Endothelial cell of umbilical vein (primary cell): ENCODE results near the gene MOB3B. TPM values are rescaled to one million over a fixed set of nuclear protein-coding genes. Genes with fewer than 3 reads are reported as not detected.

ENCODE experiments used
- BruUV-seq: library from RNA; stranded (reverse); fragments of 400-500 nt; replicated peaks from 2 replicates; lab custom pipeline; 2021; lab: Mats Ljungman, UMichigan
- CTCF ChIA-PET: fragments of 300-600, 350-600 bp; sonication (Branson Sonifier 250); formaldehyde crosslinking; loops from one replicate; lab custom pipeline; 2021; ENCODE audit warnings: antibody characterized with exemption, inconsistent platforms; lab: Charles Lee
- POLR2A ChIA-PET: fragments of 300-600, 350-600 bp; sonication (Branson Sonifier 250); formaldehyde crosslinking; loops from one replicate; lab custom pipeline; 2021; ENCODE audit warnings: antibody characterized with exemption, inconsistent platforms; lab: Charles Lee
- DNase-seq: peaks from one replicate; pipeline ENCODE4 v3.0.0-alpha.2; 2011; ENCODE audit warnings: low read depth, low spot score
- FAIRE-seq: peaks from 2 replicates; lab custom pipeline; 2011; peaks lifted over from hg19 to GRCh38; lab: Jason Lieb, UNC
- H2AFZ ChIP-seq: 2 replicates; pipeline ENCODE4 v1.6.0; 2012; ENCODE audit warnings: low read depth, low read length, control low read depth, inconsistent platforms
- H3K27ac ChIP-seq: 2 replicates; pipeline ENCODE4 v1.5.1; 2011; ENCODE audit warnings: low read depth, mild to moderate bottlenecking, control low read depth, low read length, moderate library complexity; ENCODE audit not compliant: insufficient read depth
- H3K27me3 ChIP-seq, 2 experiments: 2 replicates each; pipeline versions ENCODE4 v1.6.0 to v1.6.1; 2011; ENCODE audit warnings: low read length in 2 of 2, mixed read lengths in 1 of 2; ENCODE audit not compliant: control insufficient read depth in 2 of 2, insufficient read depth in 2 of 2
- H3K36me3 ChIP-seq, 2 experiments: 2 replicates in 1 of 2; 3 replicates in 1 of 2; pipeline ENCODE4 v1.5.1; 2011; ENCODE audit warnings: low read length in 2 of 2, mild to moderate bottlenecking in 1 of 2, moderate library complexity in 1 of 2; ENCODE audit not compliant: control insufficient read depth in 2 of 2, insufficient read depth in 2 of 2; ENCODE audit errors: extremely low read depth in 1 of 2
- H3K4me1 ChIP-seq: 3 replicates; pipeline ENCODE4 v1.5.1; 2011; ENCODE audit warnings: mild to moderate bottlenecking, low read length; ENCODE audit not compliant: control insufficient read depth, insufficient read depth; ENCODE audit errors: extremely low read depth
- H3K4me2 ChIP-seq: 2 replicates; pipeline ENCODE4 v1.6.1; 2011; ENCODE audit warnings: low read length, control low read depth, mixed read lengths; ENCODE audit not compliant: insufficient read depth
- H3K4me3 ChIP-seq, 3 experiments: fragments of 200-600 bp in 1 of 3; sonication (generic), shearing (Covaris generic) in 1 of 3; replicated peaks in 1 of 3; 2 replicates each; pipeline ENCODE4 v1.5.1; 2011 to 2016; ENCODE audit warnings: control low read depth in 3 of 3, low read length in 3 of 3, mild to moderate bottlenecking in 2 of 3, inconsistent platforms in 1 of 3, low read depth in 1 of 3, moderate library complexity in 1 of 3; ENCODE audit not compliant: insufficient read depth in 1 of 3
- H3K79me2 ChIP-seq: 2 replicates; pipeline ENCODE4 v1.6.0; 2012; ENCODE audit warnings: low read length, inconsistent platforms; ENCODE audit not compliant: control insufficient read depth, insufficient read depth
- H3K9ac ChIP-seq: replicated peaks from 2 replicates; pipeline ENCODE3; 2011; ENCODE audit warnings: low read length, control low read depth; ENCODE audit not compliant: insufficient read depth; ENCODE audit errors: extremely low read depth
- H3K9me1 ChIP-seq: replicated peaks from 3 replicates; pipeline ENCODE4 v1.6.0; 2011; ENCODE audit warnings: mild to moderate bottlenecking, low read length; ENCODE audit not compliant: control insufficient read depth, insufficient read depth; ENCODE audit errors: extremely low read depth
- H3K9me3 ChIP-seq: replicated peaks from 2 replicates; pipeline ENCODE4 v1.5.1; 2012; ENCODE audit warnings: low read length, inconsistent platforms; ENCODE audit not compliant: control insufficient read depth, insufficient read depth
- H4K20me1 ChIP-seq: replicated peaks from 2 replicates; pipeline ENCODE3; 2011; ENCODE audit warnings: mild to moderate bottlenecking, low read length; ENCODE audit not compliant: control insufficient read depth, insufficient read depth; ENCODE audit errors: extremely low read depth
- CTCF ChIP-seq, 2 donors: IDR thresholded peaks; 1 replicate in 1 of 2; 2 replicates in 1 of 2; pipeline ENCODE4 v1.5.1; 2011; ENCODE audit warnings: low read length in 2 of 2, mild to moderate bottlenecking in 2 of 2, moderate library complexity in 2 of 2, control low read depth in 1 of 2, inconsistent platforms in 1 of 2, low read depth in 1 of 2; ENCODE audit not compliant: insufficient read depth in 1 of 2; ENCODE audit errors: extremely low read depth in 1 of 2
- EZH2 ChIP-seq: IDR thresholded peaks from 2 replicates; pipeline ENCODE4 v1.6.1; 2012; ENCODE audit warnings: borderline replicate concordance, low read depth, mild to moderate bottlenecking, moderate library complexity, low read length, inconsistent platforms; ENCODE audit not compliant: severe bottlenecking
- FOS ChIP-seq: IDR thresholded peaks from 2 replicates; pipeline ENCODE4 v1.6.1; 2011; ENCODE audit warnings: mild to moderate bottlenecking, low read length, moderate library complexity, borderline replicate concordance; ENCODE audit not compliant: insufficient read depth
- GATA2 ChIP-seq: IDR thresholded peaks from 2 replicates; pipeline ENCODE4 v1.7.0; 2011; ENCODE audit warnings: low read depth, mild to moderate bottlenecking, moderate library complexity, mixed read lengths, low read length; ENCODE audit not compliant: insufficient read length, insufficient read depth
- JUN ChIP-seq: IDR thresholded peaks from 2 replicates; pipeline ENCODE4 v1.6.1; 2011; ENCODE audit warnings: borderline replicate concordance, low read depth; ENCODE audit not compliant: insufficient read length, insufficient read depth
- MYC ChIP-seq: IDR thresholded peaks from one replicate; pipeline ENCODE4 v1.6.1; 2011; ENCODE audit warnings: mild to moderate bottlenecking, low read depth, low read length
- POLR2A ChIP-seq: IDR thresholded peaks from 2 replicates; pipeline ENCODE4 v1.6.1; 2012; ENCODE audit warnings: low read depth, mild to moderate bottlenecking, control low read depth, low read length
- POLR2AphosphoS5 ChIP-seq: IDR thresholded peaks from 2 replicates; pipeline ENCODE4 v1.6.1; 2012; ENCODE audit warnings: low read depth, mild to moderate bottlenecking, control low read depth, low read length, moderate library complexity; ENCODE audit not compliant: insufficient read depth
- dilution Hi-C: fragments of 300-500 bp; cut with MboI; formaldehyde crosslinking; loops from one replicate; pipeline ENCODE4 v1.15.0; 2019; ENCODE audit warnings: low sequenced_read_pairs; ENCODE audit not compliant: extremely low pct_ligation_motif_present
- intact Hi-C: fragments of 100-400 bp; cut with micrococcal nuclease; formaldehyde crosslinking; loops from one replicate; pipeline ENCODE4 v1.10.0; 2022
- polyA plus RNA-seq, 4 experiments: library from polyadenylated mRNA; depleted of rRNA in 3 of 4; stranded (reverse) in 3 of 4; unstranded in 1 of 4; fragments of >200 nt; gene quantifications; 2 replicates each; pipeline versions ENCODE4 v1.2.1 to v1.2.3, GENCODE V29; 2011 to 2012; ENCODE audit warnings: missing spikeins in 1 of 4
- total RNA-seq: library from RNA; stranded (reverse); gene quantifications from 2 replicates; pipeline ENCODE4 v1.2.3, GENCODE V29; 2021
- TF ChIP-seq, protein P1 (sequence below): IDR thresholded peaks from 2 replicates; pipeline ENCODE4 v1.6.1; 2011; ENCODE audit not compliant: insufficient read depth, insufficient read length

The MOB3B gene
- total and polyA plus RNA-seq, 2 donors (not counting 3 experiments of a cell fraction or from before 2014, with no cell fraction given) = 0.03 TPM; not detected in 1

DNA sequence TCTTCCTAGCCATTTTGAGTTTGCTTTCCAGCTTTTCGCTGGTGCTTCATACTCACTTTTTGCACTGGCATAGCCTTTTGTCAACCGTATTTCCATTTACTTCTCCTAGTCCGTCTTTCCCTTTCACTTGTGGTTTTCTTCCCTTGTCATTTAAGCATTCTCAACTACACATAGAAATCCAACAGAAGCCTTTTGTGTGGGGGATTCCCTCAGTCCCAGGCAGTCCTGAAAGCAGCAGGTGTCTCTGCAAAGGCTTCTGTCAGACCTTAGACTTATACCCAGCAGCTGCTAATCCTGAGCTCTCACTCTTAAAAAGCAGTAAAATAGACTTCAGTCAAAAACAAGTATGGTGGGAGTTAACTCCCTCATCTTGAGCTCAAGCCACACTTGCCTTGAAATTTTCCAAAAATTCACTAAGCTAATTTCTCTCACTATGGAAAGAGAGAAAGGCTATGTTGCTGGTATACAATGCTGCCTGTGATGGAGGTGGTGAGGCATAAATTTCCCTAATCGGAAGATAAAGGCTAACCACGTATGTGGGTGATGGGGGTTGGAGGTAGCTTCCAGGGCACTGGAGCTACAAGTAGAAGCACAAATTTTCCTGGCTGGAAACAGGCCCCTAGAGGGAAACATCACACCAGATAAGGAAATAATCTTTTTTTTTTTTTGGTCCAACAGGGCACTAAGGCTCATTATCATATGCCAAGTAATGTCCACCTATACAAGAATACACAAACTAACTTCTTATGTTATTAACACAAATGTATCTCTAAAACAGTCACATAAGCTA, 40.3 kb downstream of the MOB3B start:
- no peak overlapping the region for H3K4me3 ChIP-seq
- H4K20me1 ChIP-seq = no peaks in the 10 kb centered on the region
- CTCF ChIA-PET = interaction anchor here (0.6 to 1.5 kb wide), 3 partner anchors 40 to 211 kb away, joined by 3 to 6 read pairs (median 3); partner anchors contain the start of gene MOB3B
- no peak for FAIRE-seq
- H3K9me1 ChIP-seq = no peaks in the 10 kb centered on the region
- H3K27ac ChIP-seq = no peak overlapping the region
- H3K36me3 ChIP-seq = no peaks in the 10 kb centered on the region
- H3K27me3 ChIP-seq = peaks cover 0 to 3% of the 10 kb centered on the region in 2 experiments
- no peak overlapping the region for H3K9ac ChIP-seq
- H3K79me2 ChIP-seq = no peaks in the 10 kb centered on the region
- dilution Hi-C loops = no loop called here
- no peaks in the 10 kb centered on the region for H3K9me3 ChIP-seq
- POLR2A ChIA-PET = no interaction called here
- no peak overlapping the region for H2AFZ ChIP-seq
- no peaks in the 10 kb centered on the region for H3K4me1 ChIP-seq
- BruUV-seq = no TSS peak
- DNase-seq = no peak
- intact Hi-C loops = no loop called here
- H3K4me2 ChIP-seq = no peak overlapping the region
- no peak for TF ChIP-seq POLR2A
- TF ChIP-seq GATA2 = no peak
- no peak for TF ChIP-seq MYC
- TF ChIP-seq, protein P1, sequence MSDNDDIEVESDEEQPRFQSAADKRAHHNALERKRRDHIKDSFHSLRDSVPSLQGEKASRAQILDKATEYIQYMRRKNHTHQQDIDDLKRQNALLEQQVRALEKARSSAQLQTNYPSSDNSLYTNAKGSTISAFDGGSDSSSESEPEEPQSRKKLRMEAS = no peak
- TF ChIP-seq FOS = no peak
- no peak for TF ChIP-seq JUN
- no peak for TF ChIP-seq POLR2AphosphoS5
- TF ChIP-seq CTCF (IDR thresholded peaks at IDR 0.05; ENCODE audit: extremely low read depth in 1 of 2, insufficient read depth in 1 of 2, low read depth in 1 of 2, low read length in 2 of 2) = no peak
- no peak for TF ChIP-seq EZH2
